PFSK-1 (cell line): Measurements from ENCODE around the gene PISD.

Experiments used
- FOXP2 ChIP-seq: optimal IDR thresholded peaks from 2 replicates; pipeline ENCODE3; 2011; ENCODE audit warnings: borderline replicate concordance, control low read depth, inconsistent platforms; ENCODE audit not compliant: insufficient read depth; ENCODE audit errors: extremely low read length, extremely low read depth
- POLR2AphosphoS5 ChIP-seq: IDR thresholded peaks from 2 replicates; pipeline ENCODE4 v1.6.1; 2012; ENCODE audit warnings: low read depth, mild to moderate bottlenecking, control low read depth, low read length, moderate library complexity
- REST ChIP-seq, 2 experiments: IDR thresholded peaks; 2 replicates each; pipeline versions ENCODE4 v1.6.1 to v1.8.0; 2011 to 2012; ENCODE audit warnings: low read depth in 2 of 2, low read length in 2 of 2, control low read depth in 1 of 2, inconsistent platforms in 1 of 2, mild to moderate bottlenecking in 1 of 2, moderate library complexity in 1 of 2; ENCODE audit not compliant: insufficient read depth in 1 of 2
- SIN3A ChIP-seq: IDR thresholded peaks from 2 replicates; pipeline ENCODE4 v1.6.1; 2012; ENCODE audit warnings: mild to moderate bottlenecking, low read length, moderate library complexity, borderline replicate concordance; ENCODE audit not compliant: insufficient read depth
- TAF1 ChIP-seq: IDR thresholded peaks from 2 replicates; pipeline ENCODE4 v1.6.1; 2012; ENCODE audit warnings: low read length, control low read depth, borderline replicate concordance; ENCODE audit not compliant: insufficient read depth

The PISD gene

GRCh38 chr22:31650391-31650790, 11.6 kb downstream of the PISD start:
- TF ChIP-seq REST (IDR thresholded peaks at IDR 0.05; ENCODE audit: insufficient read depth in 1 of 2, low read depth in 2 of 2, low read length in 2 of 2) (no peak), SIN3A (no peak), FOXP2 (no peak), TAF1 (no peak), POLR2AphosphoS5 (no peak)

DNA sequence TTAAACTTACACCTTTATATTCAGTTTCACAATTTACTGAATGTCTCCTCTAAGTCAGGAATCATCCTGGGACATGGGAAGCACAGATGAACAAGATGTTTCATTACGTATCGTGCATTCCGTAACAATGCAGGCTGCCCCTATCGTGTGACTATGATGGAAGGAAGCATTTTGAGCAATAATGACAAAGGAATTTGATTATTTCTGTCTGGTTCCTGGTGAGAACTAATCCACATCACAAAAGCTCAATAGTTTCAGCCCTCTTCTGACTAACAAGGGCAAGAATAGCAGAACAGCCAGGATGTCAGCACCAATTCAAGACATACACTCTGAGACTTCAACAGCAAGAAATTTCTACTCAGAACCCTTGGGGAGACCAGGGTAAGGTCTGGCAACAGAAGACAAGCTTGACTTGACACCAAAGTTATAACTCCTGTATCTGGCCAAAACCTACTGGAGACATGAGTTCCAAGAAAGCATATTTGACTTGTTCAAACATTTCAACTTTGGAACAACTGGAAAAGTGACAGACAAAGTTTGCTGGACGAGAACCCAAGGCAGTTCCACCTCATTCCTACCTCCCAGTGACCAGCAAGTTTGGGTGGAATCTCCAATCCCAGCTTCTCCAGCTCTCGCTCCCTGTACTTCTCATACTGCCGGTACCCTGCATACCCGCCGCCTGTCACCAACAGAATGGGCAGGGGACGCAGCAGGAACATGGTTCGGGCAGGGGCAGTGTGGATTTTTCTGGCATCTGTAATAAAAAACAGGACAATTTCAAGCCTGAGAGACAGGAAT, 14.3 kb downstream of the PISD start:
- TF ChIP-seq FOXP2, result no peak
- TF ChIP-seq REST (IDR thresholded peaks at IDR 0.05; ENCODE audit: insufficient read depth in 1 of 2, low read depth in 2 of 2, low read length in 2 of 2), result no peak
- TF ChIP-seq SIN3A, result no peak
- TF ChIP-seq POLR2AphosphoS5, result no peak
- no peak for TF ChIP-seq TAF1

DNA sequence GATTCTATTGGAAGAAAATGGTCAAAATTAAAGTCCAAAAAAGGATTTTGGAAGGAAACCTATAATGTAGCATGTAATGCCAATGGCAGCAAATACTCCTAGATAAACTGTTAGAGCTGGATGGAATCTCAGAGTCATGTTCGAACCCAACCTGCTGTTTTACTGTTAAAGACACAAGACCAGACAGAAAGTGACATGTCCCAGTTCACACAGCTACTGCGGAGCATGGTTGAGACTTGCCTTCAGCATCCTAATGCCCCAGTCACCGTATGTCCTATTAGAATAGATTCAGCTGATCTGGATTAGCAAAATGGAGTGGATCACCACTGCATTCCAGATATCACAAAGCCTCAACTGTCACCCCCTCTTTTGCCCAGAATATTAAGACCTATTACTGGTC, 14.9 kb downstream of the PISD start:
- TF ChIP-seq SIN3A (no peak), POLR2AphosphoS5 (no peak), FOXP2 (no peak), TAF1 (no peak), REST (IDR thresholded peaks at IDR 0.05; ENCODE audit: insufficient read depth in 1 of 2, low read depth in 2 of 2, low read length in 2 of 2) (no peak)

DNA sequence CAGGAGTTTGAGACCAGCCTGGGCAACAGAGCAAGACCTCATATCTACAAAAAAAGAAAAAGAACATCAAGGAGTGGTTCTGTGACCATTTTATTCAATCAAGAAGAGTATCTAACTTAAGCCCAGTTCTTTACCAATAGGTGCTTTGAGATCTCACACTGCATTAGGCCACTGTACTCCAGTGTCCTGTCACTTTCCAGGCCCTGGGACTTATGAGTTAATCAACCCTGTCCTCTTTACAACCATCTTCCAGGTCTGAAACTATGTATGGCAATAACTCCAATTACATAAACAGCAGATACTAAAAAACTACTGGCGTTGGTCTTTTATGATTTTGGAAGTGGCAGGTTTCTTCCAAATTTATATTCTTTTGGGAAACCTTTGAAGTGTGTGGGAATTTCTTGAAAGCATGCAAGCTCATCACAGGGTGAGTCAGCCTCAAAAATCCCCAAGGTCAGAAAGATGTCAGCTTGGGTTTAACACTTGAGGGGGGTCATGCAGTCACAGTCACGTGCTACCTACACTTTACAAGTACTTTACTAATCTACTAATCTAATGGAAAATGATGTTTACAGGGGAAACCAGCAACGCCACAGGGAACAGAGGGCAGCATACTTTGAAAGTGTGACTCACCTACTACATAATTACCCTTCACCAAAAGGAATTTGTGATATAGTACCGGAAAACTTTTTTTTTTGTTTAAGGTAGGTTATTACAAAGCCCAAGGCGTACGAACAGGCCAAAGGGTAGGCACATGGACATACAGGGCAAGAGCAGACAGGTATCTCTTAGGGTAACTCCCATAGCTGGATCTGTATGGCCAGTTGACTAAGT, 15.6 kb downstream of the PISD start:
- TF ChIP-seq SIN3A (no peak), FOXP2 (no peak), POLR2AphosphoS5 (no peak), TAF1 (no peak), REST (IDR thresholded peaks at IDR 0.05; ENCODE audit: insufficient read depth in 1 of 2, low read depth in 2 of 2, low read length in 2 of 2) (no peak)
